ENCODE results near the gene ATP8B3.

- no peak for TF ChIP-seq TAF1 (IDR thresholded peaks at IDR 0.05; ENCODE audit: borderline replicate concordance, insufficient read depth, low read length)
- TF ChIP-seq SIN3A (IDR thresholded peaks at IDR 0.05; ENCODE audit: borderline replicate concordance, insufficient read depth, low read length), result no peak
- TF ChIP-seq REST (IDR thresholded peaks at IDR 0.05; ENCODE audit: insufficient read depth in 1 of 2, low read depth in 2 of 2, low read length in 2 of 2), result no peak
- no peak for TF ChIP-seq POLR2AphosphoS5 (IDR thresholded peaks at IDR 0.05; ENCODE audit: low read depth, low read length)
Observed at GRCh38 chr19:1739960-1740629, 72.0 kb downstream of the ATP8B3 start.
